Measurements from ENCODE around the gene HOXD12. TPM values are rescaled to one million over a fixed set of nuclear protein-coding genes. Genes with fewer than 3 reads are reported as not detected.

Gene HOXD12
- total and polyA plus RNA-seq, 12 donors: not detected

- no peaks in the 10 kb centered on the region for H3K36me3 ChIP-seq
- no peak overlapping the region for H3K4me3 ChIP-seq
- H3K9me3 ChIP-seq: no peaks in the 10 kb centered on the region
- ATAC-seq: no peak
- DNase-seq: no peak
- peaks cover 51 to 100% (median 100%) of the 10 kb centered on the region in 7 donors for H3K27me3 ChIP-seq
- WGBS, 2 donors: 17 to 23% methylated on average over 22 of the region's 22 CpGs
- no peak for TF ChIP-seq CTCF (IDR thresholded peaks at IDR 0.05)
- H3K27ac ChIP-seq: no peak overlapping the region
- H3K4me1 ChIP-seq: peaks cover 0 to 12% (median 0%) of the 10 kb centered on the region in 9 donors
- intact Hi-C loops (cut with DNase I): no loop called here
These were observed 49.9 kb downstream of the HOXD12 start for GRCh38 chr2:176149481-176149938.

- Histone ChIP-seq H3K9me3 (no peaks in the 10 kb centered on the region), H3K4me3 (no peak overlapping the region), H3K36me3 (no peaks in the 10 kb centered on the region), H3K27ac (no peak overlapping the region), H3K27me3 (peaks cover 51 to 100% (median 100%) of the 10 kb centered on the region in 7 donors), H3K4me1 (peaks cover 0 to 12% (median 0%) of the 10 kb centered on the region in 9 donors)
- intact Hi-C loops (cut with DNase I): no loop called here
- 14 to 27% methylated on average over 24 of the region's 24 CpGs for WGBS, 2 donors
- DNase-seq (no peak), ATAC-seq (no peak)
- TF ChIP-seq CTCF (IDR thresholded peaks at IDR 0.05): no peak
These were observed 50.5 kb downstream of the HOXD12 start for GRCh38 chr2:176149939-176150583.

GRCh38 chr2:176150584-176151441 is 51.2 kb downstream of the HOXD12 start:
- peaks cover 51 to 100% (median 100%) of the 10 kb centered on the region in 7 donors for H3K27me3 ChIP-seq
- no peak overlapping the region for H3K27ac ChIP-seq
- H3K4me3 ChIP-seq: no peak overlapping the region
- ATAC-seq (no peak), DNase-seq (no peak)
- H3K36me3 ChIP-seq: no peaks in the 10 kb centered on the region
- 17 to 33% methylated on average over 14 of the region's 14 CpGs for WGBS, 2 donors
- H3K9me3 ChIP-seq: no peaks in the 10 kb centered on the region
- TF ChIP-seq CTCF (IDR thresholded peaks at IDR 0.05): no peak
- intact Hi-C loops (cut with DNase I): no loop called here
- peaks cover 0 to 12% (median 0%) of the 10 kb centered on the region in 9 donors for H3K4me1 ChIP-seq

- TF ChIP-seq CTCF (IDR thresholded peaks at IDR 0.05): no peak
- Histone ChIP-seq H3K27ac (no peak within 1 kb of the TSS), H3K9me3 (no peaks in the 10 kb centered on the region), H3K27me3 (peaks cover 53 to 100% (median 100%) of the 10 kb centered on the region in 7 donors), H3K36me3 (no peaks in the 10 kb centered on the region), H3K4me1 (peaks cover 0 to 12% (median under 1%) of the 10 kb centered on the region in 9 donors), H3K4me3 (peak within 1 kb of the TSS in 5 of 10 donors; percentile 15 to 36 (median 28))
- WGBS, 2 donors: 3 to 13% methylated on average over 55 of the region's 55 CpGs
- intact Hi-C loops (cut with DNase I): no loop called here
- ATAC-seq (no peak), DNase-seq (no peak)
These were observed 52.1 kb downstream of the HOXD12 start, which contains the start of gene HOXD4 for GRCh38 chr2:176151442-176152287. HOXD4 (plus strand) TSS chr2:176151550; CDS start chr2:176151634, 84 bp downstream.

Data from heart right ventricle (tissue), 16 donors.